HG02852 (cell line): ENCODE data around the gene GATM.

ENCODE experiments used
- ATAC-seq: cut with Tn5 transposase; IDR thresholded peaks from one replicate; pipeline ENCODE4 v1.9.1; 2021; ENCODE audit warnings: mild to moderate bottlenecking, moderate library complexity; ENCODE audit not compliant: unreplicated experiment

The GATM gene

GRCh38 chr15:45378149-45378912, at the start of gene GATM:
Gene GATM (minus strand): TSS chr15:45378544. CDS start chr15:45378453, 91 bp downstream.
- ATAC-seq, result peak; percentile 82

- ATAC-seq, result no peak
Observed at GRCh38 chr15:45427085-45427484, 48.7 kb upstream of the GATM start.

GRCh38 chr15:45425135-45425534, 46.8 kb upstream of the GATM start:
- ATAC-seq, result no peak

- no peak for ATAC-seq
Observed at GRCh38 chr15:45424429-45424828, 46.1 kb upstream of the GATM start.

- ATAC-seq, result no peak
Observed at GRCh38 chr15:45417303-45417950, 39.1 kb upstream of the GATM start.

- no peak for ATAC-seq
Observed at GRCh38 chr15:45414215-45414885, 36.0 kb upstream of the GATM start.

- ATAC-seq, result no peak
Observed at GRCh38 chr15:45409596-45409995, 31.3 kb upstream of the GATM start.

- no peak for ATAC-seq
Observed at GRCh38 chr15:45407786-45408185, 29.4 kb upstream of the GATM start.

GRCh38 chr15:45402955-45403877, 24.9 kb upstream of the GATM start:
- peak; percentile 26 for ATAC-seq

- peak; percentile 83 for ATAC-seq
Observed at GRCh38 chr15:45402162-45402954, 24.0 kb upstream of the GATM start.

GRCh38 chr15:45401665-45402161, 23.4 kb upstream of the GATM start:
- peak; percentile 0 for ATAC-seq

- ATAC-seq, result no peak
Observed at GRCh38 chr15:45399381-45400212, 21.3 kb upstream of the GATM start.

GRCh38 chr15:45397116-45397665, 18.8 kb upstream of the GATM start:
- ATAC-seq, result no peak

- ATAC-seq, result no peak
Observed at GRCh38 chr15:45395943-45396342, 17.6 kb upstream of the GATM start.

GRCh38 chr15:45394681-45395080, 16.3 kb upstream of the GATM start:
- ATAC-seq, result no peak

GRCh38 chr15:45393851-45394250, 15.5 kb upstream of the GATM start:
- ATAC-seq, result no peak

- no peak for ATAC-seq
Observed at GRCh38 chr15:45392584-45392855, 14.2 kb upstream of the GATM start.

GRCh38 chr15:45391746-45392583, 13.6 kb upstream of the GATM start:
- peak; percentile 97 for ATAC-seq
